ENCODE results near the gene PHACTR3. TPM values are rescaled to one million over a fixed set of nuclear protein-coding genes. Genes with fewer than 3 reads are reported as not detected.

PHACTR3 gene
- polyA plus RNA-seq, 1 donor (not counting 4 experiments of a cell fraction or from before 2014, with no cell fraction given), result 2.6 TPM

DNA sequence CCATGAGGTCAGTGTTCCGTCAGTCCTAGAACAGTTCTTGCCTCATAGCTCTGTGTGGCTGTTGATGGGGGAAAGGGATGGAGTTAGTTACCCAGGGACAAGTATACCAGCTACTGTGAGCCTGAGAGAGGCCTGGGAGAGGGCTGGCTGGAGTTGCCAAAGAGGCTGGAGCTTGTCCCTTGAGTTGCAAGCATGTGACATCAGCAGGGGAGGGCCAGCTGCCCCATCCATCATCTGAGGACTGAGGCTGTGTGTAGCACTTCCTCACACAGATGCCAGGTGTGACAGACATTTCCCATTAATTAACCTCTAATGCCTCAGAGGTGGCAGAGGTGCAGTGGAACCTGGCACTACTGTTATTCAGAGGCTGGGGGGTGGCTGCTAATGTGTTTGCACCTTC is 131.6 kb downstream of the PHACTR3 start:
- no peaks in the 10 kb centered on the region for H3K9me1 ChIP-seq (ENCODE audit: control insufficient read depth, extremely low read depth, insufficient read depth, low read length)
- H3K27ac ChIP-seq (ENCODE audit: control insufficient read depth, insufficient read depth, low read length), result no peak overlapping the region
- DNase-seq (ENCODE audit: low read depth, low spot score) (no peak), FAIRE-seq (no peak)
- no peaks in the 10 kb centered on the region for H3K9me3 ChIP-seq (ENCODE audit: control insufficient read depth, low read depth, low read length)
- H4K20me1 ChIP-seq (ENCODE audit: control insufficient read depth, extremely low read depth, insufficient read depth, low read length), result peaks cover 2% of the 10 kb centered on the region
- no peak for TF ChIP-seq EZH2 (IDR thresholded peaks at IDR 0.05; ENCODE audit: low read length)
- TF ChIP-seq, protein P1, sequence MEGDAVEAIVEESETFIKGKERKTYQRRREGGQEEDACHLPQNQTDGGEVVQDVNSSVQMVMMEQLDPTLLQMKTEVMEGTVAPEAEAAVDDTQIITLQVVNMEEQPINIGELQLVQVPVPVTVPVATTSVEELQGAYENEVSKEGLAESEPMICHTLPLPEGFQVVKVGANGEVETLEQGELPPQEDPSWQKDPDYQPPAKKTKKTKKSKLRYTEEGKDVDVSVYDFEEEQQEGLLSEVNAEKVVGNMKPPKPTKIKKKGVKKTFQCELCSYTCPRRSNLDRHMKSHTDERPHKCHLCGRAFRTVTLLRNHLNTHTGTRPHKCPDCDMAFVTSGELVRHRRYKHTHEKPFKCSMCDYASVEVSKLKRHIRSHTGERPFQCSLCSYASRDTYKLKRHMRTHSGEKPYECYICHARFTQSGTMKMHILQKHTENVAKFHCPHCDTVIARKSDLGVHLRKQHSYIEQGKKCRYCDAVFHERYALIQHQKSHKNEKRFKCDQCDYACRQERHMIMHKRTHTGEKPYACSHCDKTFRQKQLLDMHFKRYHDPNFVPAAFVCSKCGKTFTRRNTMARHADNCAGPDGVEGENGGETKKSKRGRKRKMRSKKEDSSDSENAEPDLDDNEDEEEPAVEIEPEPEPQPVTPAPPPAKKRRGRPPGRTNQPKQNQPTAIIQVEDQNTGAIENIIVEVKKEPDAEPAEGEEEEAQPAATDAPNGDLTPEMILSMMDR (optimal IDR thresholded peaks at IDR 0.05 in 1 of 3, IDR thresholded peaks at IDR 0.05 in 1 of 3, conservative IDR thresholded peaks at IDR 0.05 in 1 of 3; ENCODE audit: extremely low read depth in 1 of 3, insufficient read depth in 2 of 3, low read length in 3 of 3), result no peak
- H3K36me3 ChIP-seq (ENCODE audit: control insufficient read depth in 2 of 2, extremely low read depth in 1 of 2, insufficient read depth in 2 of 2, low read length in 2 of 2), result no peaks in the 10 kb centered on the region
- no peak overlapping the region for H3K9ac ChIP-seq (ENCODE audit: control insufficient read depth, extremely low read depth, insufficient read depth, low read length)
- dilution Hi-C loops (cut with MboI; ENCODE audit: extremely low pct_ligation_motif_present, low sequenced_read_pairs), result no loop called here
- no peak overlapping the region for H3K4me3 ChIP-seq (ENCODE audit: control insufficient read depth in 2 of 3, extremely low read depth in 1 of 3, insufficient read depth in 2 of 3, low read depth in 1 of 3, low read length in 3 of 3)
- H3K79me2 ChIP-seq (ENCODE audit: control insufficient read depth, insufficient read depth, low read length), result no peaks in the 10 kb centered on the region
- H3K4me2 ChIP-seq (ENCODE audit: control insufficient read depth, extremely low read depth, insufficient read depth, low read depth, low read length), result no peak overlapping the region
- no peak overlapping the region for H2AFZ ChIP-seq (ENCODE audit: control insufficient read depth, low read length)
- no peaks in the 10 kb centered on the region for H3K27me3 ChIP-seq (ENCODE audit: control insufficient read depth, extremely low read depth, insufficient read depth, low read length)
- no peaks in the 10 kb centered on the region for H3K4me1 ChIP-seq (ENCODE audit: control insufficient read depth, extremely low read depth, insufficient read depth, low read length)

DNA sequence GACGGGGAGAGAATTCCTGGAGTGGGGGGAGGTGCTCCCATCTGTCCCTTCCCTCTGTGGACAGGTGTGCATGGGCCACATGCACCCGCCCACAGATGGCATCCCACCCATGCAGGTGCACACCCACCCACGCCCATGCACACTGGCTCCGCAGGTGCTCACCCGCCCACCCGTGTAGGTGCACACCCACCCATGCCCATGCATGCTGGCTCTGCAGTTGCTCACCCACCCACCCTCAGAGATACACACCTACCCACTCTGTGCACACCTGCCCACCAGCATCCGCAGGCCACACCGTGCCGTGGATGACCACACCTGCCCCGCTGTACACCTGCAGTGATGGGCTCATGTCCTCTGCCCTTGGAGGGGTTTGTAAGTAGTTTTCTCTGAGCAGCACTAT is 132.0 kb downstream of the PHACTR3 start:
- Histone ChIP-seq H3K9me3 (ENCODE audit: control insufficient read depth, low read depth, low read length) (no peaks in the 10 kb centered on the region), H3K27me3 (ENCODE audit: control insufficient read depth, extremely low read depth, insufficient read depth, low read length) (no peaks in the 10 kb centered on the region), H3K9ac (ENCODE audit: control insufficient read depth, extremely low read depth, insufficient read depth, low read length) (no peak overlapping the region), H3K27ac (ENCODE audit: control insufficient read depth, insufficient read depth, low read length) (no peak overlapping the region), H3K79me2 (ENCODE audit: control insufficient read depth, insufficient read depth, low read length) (no peaks in the 10 kb centered on the region), H4K20me1 (ENCODE audit: control insufficient read depth, extremely low read depth, insufficient read depth, low read length) (peaks cover 2% of the 10 kb centered on the region), H3K4me1 (ENCODE audit: control insufficient read depth, extremely low read depth, insufficient read depth, low read length) (no peaks in the 10 kb centered on the region), H2AFZ (ENCODE audit: control insufficient read depth, low read length) (no peak overlapping the region), H3K36me3 (ENCODE audit: control insufficient read depth in 2 of 2, extremely low read depth in 1 of 2, insufficient read depth in 2 of 2, low read length in 2 of 2) (no peaks in the 10 kb centered on the region), H3K4me2 (ENCODE audit: control insufficient read depth, extremely low read depth, insufficient read depth, low read depth, low read length) (no peak overlapping the region), H3K9me1 (ENCODE audit: control insufficient read depth, extremely low read depth, insufficient read depth, low read length) (no peaks in the 10 kb centered on the region), H3K4me3 (ENCODE audit: control insufficient read depth in 2 of 3, extremely low read depth in 1 of 3, insufficient read depth in 2 of 3, low read depth in 1 of 3, low read length in 3 of 3) (no peak overlapping the region)
- dilution Hi-C loops (cut with MboI; ENCODE audit: extremely low pct_ligation_motif_present, low sequenced_read_pairs), result no loop called here
- TF ChIP-seq EZH2 (IDR thresholded peaks at IDR 0.05; ENCODE audit: low read length), result no peak
- TF ChIP-seq, protein P1 (optimal IDR thresholded peaks at IDR 0.05 in 1 of 3, IDR thresholded peaks at IDR 0.05 in 1 of 3, conservative IDR thresholded peaks at IDR 0.05 in 1 of 3; ENCODE audit: extremely low read depth in 1 of 3, insufficient read depth in 2 of 3, low read length in 3 of 3), result no peak
- no peak for DNase-seq (ENCODE audit: low read depth, low spot score)
- no peak for FAIRE-seq
